Activated naive CD4-positive, alpha-beta T cell (primary cell): ENCODE data around the gene MARCHF9.
"Not testable (repeated sequence)": the region's sequence is repeated elsewhere in the genome, so short reads cannot be mapped to it uniquely, and the experiment has no call there.

Source experiments
- DNase-seq, 4 experiments: peaks; one replicate each; lab custom pipeline; 2025; lab: John Stamatoyannopoulos, UW

Gene MARCHF9

GRCh38 chr12:57769594-57769993 lies 14.7 kb downstream of the MARCHF9 start:
- no peak for DNase-seq

- DNase-seq, result no peak
These were observed 15.8 kb downstream of the MARCHF9 start for GRCh38 chr12:57770734-57771133.

GRCh38 chr12:57771236-57771872 lies 16.5 kb downstream of the MARCHF9 start:
- DNase-seq, result peak in 2 of 4 experiments; percentile 40 to 61

GRCh38 chr12:57771873-57772428 lies 17.0 kb downstream of the MARCHF9 start, which contains the start of gene METTL1:
TSS of gene METTL1 (minus strand) at chr12:57772105. CDS start at chr12:57772083, 22 bp downstream.
- peak; percentile 72 to 82 (median 75) for DNase-seq

- DNase-seq, result no peak
These were observed 17.8 kb downstream of the MARCHF9 start, which contains the start of gene EEF1AKMT3 for GRCh38 chr12:57772429-57773322. TSS of gene EEF1AKMT3 (plus strand) at chr12:57772614. CDS start at chr12:57772725, 111 bp downstream.

GRCh38 chr12:57774634-57775033 lies 19.7 kb downstream of the MARCHF9 start:
- DNase-seq, result not testable (repeated sequence)

GRCh38 chr12:57775044-57775443 lies 20.1 kb downstream of the MARCHF9 start:
- DNase-seq, result no peak

GRCh38 chr12:57775563-57776246 lies 20.8 kb downstream of the MARCHF9 start:
- no peak for DNase-seq

- DNase-seq, result no peak
These were observed 21.3 kb downstream of the MARCHF9 start for GRCh38 chr12:57776247-57776587.

GRCh38 chr12:57777367-57777766 lies 22.5 kb downstream of the MARCHF9 start:
- DNase-seq, result no peak

GRCh38 chr12:57777911-57778310 lies 23.0 kb downstream of the MARCHF9 start:
- no peak for DNase-seq

- no peak for DNase-seq
These were observed 24.8 kb downstream of the MARCHF9 start for GRCh38 chr12:57779736-57780135.

GRCh38 chr12:57780284-57780897 lies 25.5 kb downstream of the MARCHF9 start:
- no peak for DNase-seq

GRCh38 chr12:57781244-57781643 lies 26.3 kb downstream of the MARCHF9 start:
- DNase-seq, result no peak

GRCh38 chr12:57781801-57782200 lies 26.9 kb downstream of the MARCHF9 start:
- no peak for DNase-seq

GRCh38 chr12:57782243-57782607 lies 27.3 kb downstream of the MARCHF9 start:
- DNase-seq, result no peak

- peak; percentile 93 to 98 (median 97) for DNase-seq
These were observed 27.9 kb downstream of the MARCHF9 start, which contains the start of gene TSFM for GRCh38 chr12:57782608-57783465. TSS of gene TSFM (plus strand) at chr12:57782787. CDS start at chr12:57782802, 15 bp downstream.

- DNase-seq, result no peak
These were observed 28.5 kb downstream of the MARCHF9 start for GRCh38 chr12:57783466-57783801.

- no peak for DNase-seq
These were observed 29.0 kb downstream of the MARCHF9 start for GRCh38 chr12:57783861-57784260.

- no peak for DNase-seq
These were observed 39.0 kb downstream of the MARCHF9 start for GRCh38 chr12:57793920-57794319.

- DNase-seq, result no peak
These were observed 40.5 kb downstream of the MARCHF9 start for GRCh38 chr12:57795354-57795753.
